GM18502 (cell line): ENCODE data around the gene DNAH1.

Source experiments
- ATAC-seq: cut with Tn5 transposase; IDR thresholded peaks from one replicate; pipeline ENCODE4 v1.9.1; 2021; ENCODE audit warnings: mild to moderate bottlenecking; ENCODE audit not compliant: unreplicated experiment, poor library complexity

The DNAH1 gene

GRCh38 chr3:52355526-52355925 is 39.4 kb downstream of the DNAH1 start:
- ATAC-seq: no peak

- ATAC-seq: no peak
These were observed 40.0 kb downstream of the DNAH1 start for GRCh38 chr3:52356126-52356525.

DNA sequence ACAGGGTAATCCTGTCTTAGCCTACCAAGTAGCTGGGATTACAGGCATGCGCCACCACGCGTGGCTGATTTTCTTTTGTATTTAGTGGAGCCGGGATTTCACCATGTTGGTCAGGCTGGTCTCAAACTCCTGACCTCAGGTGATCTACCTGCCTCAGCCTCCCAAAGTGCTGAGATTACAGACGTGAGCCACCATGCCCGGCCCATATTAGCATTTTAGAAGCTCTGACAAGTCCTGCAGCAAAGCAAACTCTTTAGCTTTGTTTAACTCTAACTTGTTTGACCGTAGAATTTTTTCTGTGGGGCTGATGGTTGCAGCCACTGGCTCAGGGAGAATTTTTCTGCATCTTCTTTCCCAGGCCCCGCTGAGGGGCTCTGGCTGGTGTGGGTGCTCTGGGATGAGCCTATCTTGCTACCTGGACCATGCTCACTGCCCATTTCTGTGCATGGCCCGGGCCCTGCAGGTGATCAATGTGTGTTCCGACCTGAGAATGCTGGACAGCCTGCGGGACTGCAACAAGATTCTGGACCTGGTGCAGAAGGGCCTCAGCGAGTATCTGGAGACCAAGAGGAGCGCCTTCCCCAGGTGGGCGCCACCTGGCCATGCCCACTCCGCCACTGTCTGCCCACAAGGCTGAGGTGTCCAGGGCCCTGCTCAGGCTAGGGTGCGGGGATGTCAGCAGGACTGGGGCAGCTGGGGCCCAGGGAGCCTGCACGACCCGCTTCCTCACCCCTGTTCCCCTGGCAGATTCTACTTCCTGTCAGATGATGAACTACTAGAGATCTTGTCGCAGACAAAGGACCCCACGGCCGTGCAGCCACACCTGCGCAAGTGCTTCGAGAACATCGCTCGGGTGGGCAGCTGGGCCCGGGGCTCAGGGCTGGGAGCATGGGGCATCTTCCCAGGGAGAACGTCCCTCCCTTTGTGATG is 41.3 kb downstream of the DNAH1 start:
- no peak for ATAC-seq

GRCh38 chr3:52358362-52358940 is 42.3 kb downstream of the DNAH1 start:
- ATAC-seq: no peak

- ATAC-seq: no peak
These were observed 43.2 kb downstream of the DNAH1 start for GRCh38 chr3:52359116-52359855.

GRCh38 chr3:52361011-52361410 is 44.9 kb downstream of the DNAH1 start:
- ATAC-seq: no peak

DNA sequence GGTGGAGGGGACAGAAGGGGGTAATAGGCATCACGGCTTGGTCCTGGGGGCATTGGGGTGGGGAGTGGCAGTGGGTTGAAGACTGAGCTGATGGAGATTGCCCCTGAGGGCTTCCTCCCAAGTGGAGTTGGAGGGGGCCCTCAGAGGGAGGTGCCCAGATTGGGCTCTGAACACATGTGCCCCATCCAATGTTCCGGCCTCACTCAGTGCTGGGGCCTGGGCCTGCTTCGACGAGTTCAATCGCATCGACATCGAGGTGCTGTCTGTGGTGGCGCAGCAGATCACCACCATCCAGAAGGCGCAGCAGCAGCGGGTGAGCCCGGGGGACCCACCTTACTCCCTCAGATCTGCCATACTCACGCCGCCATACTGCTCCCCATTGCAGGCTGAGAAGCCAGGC is 45.3 kb downstream of the DNAH1 start:
- ATAC-seq: no peak

GRCh38 chr3:52361898-52362297 is 45.8 kb downstream of the DNAH1 start:
- ATAC-seq: no peak

DNA sequence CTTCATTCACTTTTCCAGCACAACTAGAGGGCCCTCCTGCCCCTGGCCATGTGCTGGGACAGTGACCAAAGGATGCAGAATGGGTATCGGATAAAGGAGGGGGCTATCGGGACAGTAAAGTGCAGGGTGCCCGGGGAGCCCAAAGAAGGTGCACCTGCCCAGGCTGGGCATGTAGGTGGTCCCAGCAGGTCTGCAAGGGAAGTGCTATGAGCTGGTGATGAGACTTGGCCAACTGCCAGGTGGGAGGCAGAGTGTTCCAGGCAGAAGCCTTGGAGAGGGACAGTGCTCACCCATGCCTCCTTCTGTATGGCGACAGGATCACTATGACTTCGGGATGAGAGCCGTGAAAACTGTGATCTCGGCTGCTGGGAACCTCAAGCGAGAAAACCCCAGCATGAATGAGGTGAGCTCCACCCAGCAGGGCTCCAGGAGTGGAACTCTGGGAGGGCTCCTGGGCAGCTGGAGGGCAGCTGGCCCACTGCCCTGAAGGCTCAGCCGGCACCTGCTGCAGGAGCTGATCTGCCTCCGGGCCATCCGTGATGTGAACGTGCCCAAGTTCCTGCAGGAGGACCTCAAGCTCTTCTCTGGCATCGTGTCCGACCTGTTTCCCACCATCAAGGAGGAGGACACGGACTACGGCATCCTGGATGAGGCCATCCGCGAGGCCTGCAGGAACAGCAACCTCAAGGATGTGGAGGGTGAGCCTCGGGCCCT is 48.4 kb downstream of the DNAH1 start:
- no peak for ATAC-seq

GRCh38 chr3:52366527-52366926 is 50.4 kb downstream of the DNAH1 start:
- no peak for ATAC-seq

DNA sequence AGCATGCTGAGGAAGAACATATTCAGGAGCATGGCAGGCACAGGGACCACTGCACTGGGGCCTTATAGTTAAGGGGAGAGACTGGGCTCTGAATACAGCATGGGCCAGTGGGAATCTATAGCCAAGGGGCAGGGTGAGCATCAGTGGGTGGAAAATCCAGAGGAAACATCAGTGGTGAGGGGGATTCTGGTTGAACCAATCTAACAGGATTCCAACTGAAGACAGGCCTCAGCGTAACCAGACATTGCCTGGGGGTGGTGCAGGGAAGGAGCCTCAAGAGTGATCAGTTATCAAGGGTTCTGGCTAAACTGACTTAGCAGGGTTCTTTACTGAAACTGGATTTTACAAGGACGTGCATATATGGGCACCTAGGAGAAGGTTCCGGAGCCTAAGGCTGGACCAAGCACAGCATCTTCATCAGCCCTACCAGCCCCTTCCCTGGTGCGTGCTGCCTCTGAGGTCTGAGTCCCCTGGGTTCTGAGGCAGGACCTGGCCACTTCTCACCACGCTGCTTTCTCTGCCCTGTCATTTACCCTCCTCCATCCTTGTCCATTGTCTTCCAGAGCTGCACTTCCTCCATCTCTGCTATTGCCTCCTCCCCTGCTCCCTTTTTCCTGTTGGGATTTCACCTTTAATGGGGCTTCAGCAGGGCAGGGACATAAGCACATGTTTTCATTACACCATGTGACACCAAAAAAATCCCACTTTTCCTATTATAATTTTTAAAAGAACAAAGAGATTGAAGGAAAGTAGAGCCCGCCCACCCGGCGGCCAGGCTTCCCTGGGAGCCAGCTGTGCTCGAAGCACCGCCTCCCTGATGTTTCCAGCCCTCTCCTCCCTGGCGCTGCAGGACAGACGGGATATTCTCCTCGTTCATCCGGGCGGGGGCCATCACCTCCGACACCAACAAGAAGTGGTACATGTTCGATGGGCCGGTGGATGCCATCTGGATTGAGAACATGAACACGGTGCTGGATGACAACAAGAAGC is 52.1 kb downstream of the DNAH1 start:
- ATAC-seq: no peak

DNA sequence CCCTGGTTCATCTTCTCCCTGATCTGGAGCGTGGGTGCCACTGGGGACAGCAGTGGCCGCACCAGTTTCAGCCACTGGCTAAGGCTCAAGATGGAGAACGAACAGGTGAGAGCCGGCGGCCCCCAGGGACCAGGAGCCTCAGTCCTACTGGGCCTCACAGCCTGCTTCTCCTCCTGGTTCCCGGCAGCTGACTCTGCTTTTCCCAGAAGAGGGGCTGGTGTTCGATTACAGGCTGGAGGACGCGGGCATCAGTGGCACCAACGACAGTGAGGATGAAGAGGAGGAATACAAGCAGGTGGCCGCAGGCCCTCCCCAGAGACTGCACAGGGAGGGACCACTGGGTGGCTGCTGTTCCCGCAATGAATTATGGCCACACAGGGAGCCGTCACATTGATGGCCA is 54.4 kb downstream of the DNAH1 start:
- no peak for ATAC-seq

DNA sequence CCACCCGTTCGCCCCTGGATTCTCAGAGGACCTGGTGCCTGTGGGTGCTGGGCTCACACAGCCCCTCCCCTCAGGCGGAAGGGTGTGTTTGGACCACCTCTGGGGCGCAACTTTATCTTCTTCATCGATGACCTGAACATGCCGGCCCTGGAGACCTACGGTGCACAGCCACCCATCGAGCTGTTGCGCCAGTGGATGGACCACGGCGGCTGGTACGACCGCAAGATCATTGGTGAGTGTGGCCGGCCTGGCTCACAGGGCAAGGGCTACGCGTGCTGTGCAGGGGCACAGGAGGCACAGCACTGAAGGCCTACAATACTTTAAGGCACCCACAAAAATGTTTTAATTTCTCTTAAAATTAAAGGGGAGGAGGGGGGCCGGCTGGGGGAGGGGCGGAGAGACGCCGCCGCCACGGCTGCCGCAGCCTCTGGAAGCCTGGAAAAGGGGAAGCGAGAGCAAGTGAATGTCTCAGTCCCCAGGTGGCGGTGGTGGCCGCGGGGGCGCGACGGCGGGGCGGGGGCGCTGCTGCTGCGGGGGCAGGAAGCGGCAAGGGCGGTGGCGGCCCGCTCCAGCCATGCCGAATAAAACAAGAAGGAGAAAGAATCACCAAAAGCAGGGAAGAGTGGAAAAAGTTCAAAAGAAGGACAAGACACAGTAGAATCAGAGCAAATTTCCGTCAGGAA is 56.8 kb downstream of the DNAH1 start:
- ATAC-seq: no peak

DNA sequence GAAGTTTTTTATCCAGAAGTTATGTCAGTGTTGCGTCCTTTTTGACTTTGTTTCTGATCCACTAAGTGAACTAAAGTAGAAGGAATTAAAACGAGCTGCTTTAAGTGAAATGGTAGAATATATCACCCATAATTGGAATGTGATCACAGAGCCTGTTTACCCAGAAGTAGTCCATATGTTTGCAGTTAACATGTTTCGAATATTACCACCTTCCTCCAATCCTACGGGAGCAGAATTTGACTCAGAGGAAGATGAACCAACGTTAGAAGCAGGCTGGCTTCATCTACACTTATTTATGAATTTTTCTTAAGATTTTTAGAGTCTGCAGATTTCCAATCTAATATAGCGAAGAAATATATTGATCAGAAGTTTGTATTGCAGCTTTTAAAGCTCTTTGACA is 57.6 kb downstream of the DNAH1 start:
- ATAC-seq: no peak

GRCh38 chr3:52374173-52374572 is 58.1 kb downstream of the DNAH1 start:
- no peak for ATAC-seq

- no peak for ATAC-seq
These were observed 63.5 kb downstream of the DNAH1 start for GRCh38 chr3:52379610-52380009.

DNA sequence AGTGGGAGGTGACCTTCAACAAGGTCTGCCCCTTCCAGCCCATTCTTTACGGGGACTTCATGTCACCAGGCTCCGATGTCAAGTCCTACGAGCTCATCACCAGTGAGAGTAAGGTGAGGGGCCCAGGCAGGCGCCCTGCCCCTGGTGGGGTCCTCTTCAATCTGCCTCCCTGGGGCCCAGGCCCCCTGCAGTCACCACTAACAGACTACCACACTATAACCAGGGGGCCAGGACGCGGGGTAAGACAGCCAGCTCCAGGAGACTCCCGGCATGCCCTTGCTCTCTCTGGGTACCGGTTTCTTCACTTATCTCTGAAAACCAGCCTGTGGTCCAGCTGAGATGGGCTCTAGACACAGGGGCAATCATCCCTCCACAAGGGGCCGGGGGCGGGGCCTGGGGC is 63.9 kb downstream of the DNAH1 start:
- no peak for ATAC-seq

GRCh38 chr3:52381623-52382022 is 65.5 kb downstream of the DNAH1 start:
- ATAC-seq: no peak

DNA sequence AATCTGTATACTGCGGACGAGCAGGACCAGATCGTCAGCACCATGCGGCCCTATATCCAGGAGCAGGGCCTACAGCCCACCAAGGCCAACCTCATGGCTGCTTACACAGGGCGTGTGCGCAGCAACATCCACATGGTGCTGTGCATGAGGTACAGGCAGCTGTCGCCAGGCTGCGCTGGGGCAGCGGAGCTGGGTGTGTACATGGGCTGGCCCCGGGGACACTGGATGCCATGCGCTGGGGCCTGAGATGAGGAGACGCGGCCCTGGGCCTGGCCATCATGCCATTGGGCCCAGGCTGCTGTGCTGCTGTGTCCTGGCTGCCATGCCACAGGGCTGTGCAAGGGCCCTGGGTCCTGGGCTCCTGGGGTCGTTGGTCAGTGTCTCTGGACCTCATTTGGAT is 67.3 kb downstream of the DNAH1 start:
- no peak for ATAC-seq
